ENCODE results near the gene KCNS3. TPM values are rescaled to one million over a fixed set of nuclear protein-coding genes. Genes with fewer than 3 reads are reported as not detected.

KCNS3 gene
- total RNA-seq, 1 donor from 2014 or later, result 4.5 TPM

DNA sequence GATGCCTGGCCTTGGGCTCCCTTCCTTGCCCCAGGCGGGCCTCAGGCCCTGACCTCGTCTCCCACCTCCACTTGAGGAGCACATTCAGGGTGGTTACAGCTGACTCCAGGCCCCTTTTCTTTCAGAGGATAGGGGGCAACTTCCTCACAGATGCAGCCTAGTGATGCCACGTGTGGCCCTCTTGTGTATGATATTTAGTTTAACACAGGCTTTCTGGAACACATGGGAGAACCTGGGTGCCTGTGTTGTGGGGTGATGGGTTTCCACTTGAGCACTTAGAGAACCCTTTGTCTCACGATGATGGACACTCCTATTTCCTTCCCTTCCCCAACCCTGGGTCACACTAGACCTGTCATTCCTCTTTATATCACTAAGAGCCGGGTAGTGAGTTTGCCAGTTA, 6.8 kb upstream of the KCNS3 start:
- intact Hi-C loops (cut with DNase I), result no loop called here

DNA sequence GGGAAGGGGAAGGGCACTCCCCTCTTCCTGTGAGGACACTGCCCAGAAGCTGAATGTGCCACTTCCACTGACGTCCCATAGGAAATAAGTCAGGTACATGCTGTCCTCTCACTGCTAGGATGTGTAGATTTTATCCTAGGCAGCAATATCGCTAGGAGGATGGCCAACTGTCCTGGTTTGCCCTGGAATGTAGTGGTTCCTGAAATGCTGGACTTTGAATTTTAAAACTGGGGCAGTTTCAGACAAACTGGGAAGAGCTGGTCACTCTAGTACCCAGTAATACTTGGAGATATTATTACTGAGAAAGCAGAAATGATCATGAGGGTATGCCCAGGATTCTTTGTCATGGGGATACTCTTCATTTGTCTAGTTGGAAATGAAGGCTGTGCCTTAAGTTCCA, 5.4 kb upstream of the KCNS3 start:
- no peak for DNase-seq (ENCODE audit: missing footprints)
- intact Hi-C loops (cut with DNase I), result no loop called here
- ATAC-seq, result no peak

More for the DNA sequence above, 6.8 kb upstream of the KCNS3 start:
- ATAC-seq, result no peak
- DNase-seq (ENCODE audit: missing footprints), result no peak

DNA sequence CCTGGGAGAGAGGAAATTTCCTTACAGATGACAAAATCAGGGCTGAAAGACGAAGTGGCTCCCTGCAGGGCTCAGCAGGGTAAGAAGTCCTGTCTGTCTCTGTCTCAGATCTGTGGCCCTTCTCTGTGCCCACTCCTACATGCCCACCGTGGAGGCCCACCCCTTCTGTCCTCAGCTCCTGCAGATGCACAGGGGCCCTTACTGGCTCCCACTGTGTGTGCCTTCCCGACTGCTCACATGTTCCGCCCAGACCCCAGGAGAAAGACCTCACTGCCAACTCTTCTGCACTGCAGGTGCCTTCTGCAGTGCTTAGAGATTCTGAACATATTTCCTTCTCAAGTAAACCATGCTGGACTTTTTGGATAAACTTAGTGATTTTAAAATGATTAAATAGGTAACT, 1.9 kb upstream of the KCNS3 start:
- intact Hi-C loops (cut with DNase I), result no loop called here
- DNase-seq (ENCODE audit: missing footprints), result no peak
- no peak for ATAC-seq

DNA sequence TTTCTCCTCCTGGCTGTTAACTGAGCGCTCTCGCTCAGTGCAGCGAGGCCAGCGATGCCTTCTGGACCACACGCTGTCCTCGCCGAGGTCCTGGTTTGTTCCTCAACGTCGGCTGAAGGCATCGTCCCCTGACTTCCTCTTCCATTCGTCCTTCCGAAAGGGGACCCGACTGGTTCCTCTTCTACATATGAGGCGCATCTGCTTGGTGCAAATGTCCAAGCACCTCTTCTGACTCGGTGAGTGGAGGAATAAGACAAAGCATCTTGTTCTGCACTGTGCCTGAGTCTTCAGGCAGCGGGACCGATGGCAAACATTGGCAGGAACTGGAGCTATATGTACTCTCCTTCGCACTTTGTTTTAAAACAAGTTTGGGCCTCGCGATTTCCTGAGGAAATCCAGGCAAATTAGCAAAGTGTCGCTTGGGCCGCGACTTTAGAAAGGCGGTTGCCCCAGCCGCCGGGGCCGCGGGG, 621 bp upstream of the KCNS3 start:
- intact Hi-C loops (cut with DNase I), result no loop called here
- no peak for ATAC-seq
- no peak for DNase-seq (ENCODE audit: missing footprints)

GRCh38 chr2:17879137-17879912, 858 bp downstream of the KCNS3 start:
- intact Hi-C loops (cut with DNase I), result no loop called here
- ATAC-seq, result peak; percentile 80

DNA sequence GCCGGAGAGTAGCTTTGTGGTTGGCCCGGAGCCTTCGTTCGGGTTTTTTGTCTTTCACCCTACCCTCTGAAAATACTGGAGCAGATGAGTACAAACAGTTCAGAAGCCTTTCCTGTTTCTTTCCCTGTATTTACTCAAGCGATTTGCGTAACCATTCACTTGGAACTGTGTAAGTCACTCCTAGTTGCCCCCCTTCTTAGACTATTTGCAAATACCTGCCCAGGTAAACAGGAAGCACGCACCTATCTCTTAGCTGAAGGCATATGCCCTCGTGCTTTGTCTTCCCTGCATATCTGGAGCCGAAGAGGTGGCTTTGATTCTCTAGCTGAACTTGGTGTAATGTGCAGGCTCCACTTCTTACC, 1.4 kb downstream of the KCNS3 start:
- DNase-seq (ENCODE audit: missing footprints) (no peak), ATAC-seq (no peak)
- intact Hi-C loops (cut with DNase I), result no loop called here

More at GRCh38 chr2:17879137-17879912, 858 bp downstream of the KCNS3 start:
- peak; percentile 75 for DNase-seq (ENCODE audit: missing footprints)

GRCh38 chr2:17892770-17893534, 14.5 kb downstream of the KCNS3 start:
- intact Hi-C loops (cut with DNase I), result no loop called here
- DNase-seq (ENCODE audit: missing footprints), result no peak
- no peak for ATAC-seq

- ATAC-seq (no peak), DNase-seq (ENCODE audit: missing footprints) (no peak)
- intact Hi-C loops (cut with DNase I), result no loop called here
These were observed 15.5 kb downstream of the KCNS3 start for GRCh38 chr2:17894005-17894404.

GRCh38 chr2:17894556-17894955, 16.1 kb downstream of the KCNS3 start:
- ATAC-seq, result no peak
- intact Hi-C loops (cut with DNase I), result no loop called here
- no peak for DNase-seq (ENCODE audit: missing footprints)

GRCh38 chr2:17899871-17900270, 21.4 kb downstream of the KCNS3 start:
- DNase-seq (ENCODE audit: missing footprints) (no peak), ATAC-seq (no peak)
- intact Hi-C loops (cut with DNase I), result no loop called here

GRCh38 chr2:17901246-17901645, 22.8 kb downstream of the KCNS3 start:
- no peak for ATAC-seq
- no peak for DNase-seq (ENCODE audit: missing footprints)
- intact Hi-C loops (cut with DNase I), result no loop called here

DNA sequence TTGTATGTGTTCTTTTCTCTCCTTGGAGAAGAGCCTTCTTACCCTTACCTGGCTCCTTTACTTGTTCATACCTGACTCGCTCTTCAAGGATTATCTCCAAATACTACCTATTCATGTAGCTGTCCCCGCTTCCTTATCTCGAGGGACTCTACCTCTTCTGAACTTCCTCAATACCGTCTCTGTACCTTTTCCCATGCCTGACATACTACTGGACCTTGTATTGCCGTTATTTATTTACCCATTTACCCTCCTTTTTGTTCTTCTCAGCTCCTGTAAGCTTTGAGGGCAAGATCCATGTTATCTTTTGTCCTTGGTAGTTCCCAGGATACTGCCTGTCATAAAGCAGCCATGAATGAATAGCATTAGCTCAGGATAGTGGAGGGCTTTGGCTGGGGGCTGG, 32.5 kb downstream of the KCNS3 start:
- DNase-seq (ENCODE audit: missing footprints), result no peak
- intact Hi-C loops (cut with DNase I), result no loop called here
- ATAC-seq, result no peak

GRCh38 chr2:17911491-17912260, 33.2 kb downstream of the KCNS3 start:
- ATAC-seq (no peak), DNase-seq (ENCODE audit: missing footprints) (no peak)
- intact Hi-C loops (cut with DNase I), result no loop called here

- no peak for ATAC-seq
- intact Hi-C loops (cut with DNase I), result no loop called here
These were observed 33.8 kb downstream of the KCNS3 start for GRCh38 chr2:17912266-17912691.

GRCh38 chr2:17915099-17915498, 36.6 kb downstream of the KCNS3 start:
- DNase-seq (ENCODE audit: missing footprints) (no peak), ATAC-seq (no peak)
- intact Hi-C loops (cut with DNase I), result no loop called here

More at GRCh38 chr2:17912266-17912691, 33.8 kb downstream of the KCNS3 start:
- no peak for DNase-seq (ENCODE audit: missing footprints)

DNA sequence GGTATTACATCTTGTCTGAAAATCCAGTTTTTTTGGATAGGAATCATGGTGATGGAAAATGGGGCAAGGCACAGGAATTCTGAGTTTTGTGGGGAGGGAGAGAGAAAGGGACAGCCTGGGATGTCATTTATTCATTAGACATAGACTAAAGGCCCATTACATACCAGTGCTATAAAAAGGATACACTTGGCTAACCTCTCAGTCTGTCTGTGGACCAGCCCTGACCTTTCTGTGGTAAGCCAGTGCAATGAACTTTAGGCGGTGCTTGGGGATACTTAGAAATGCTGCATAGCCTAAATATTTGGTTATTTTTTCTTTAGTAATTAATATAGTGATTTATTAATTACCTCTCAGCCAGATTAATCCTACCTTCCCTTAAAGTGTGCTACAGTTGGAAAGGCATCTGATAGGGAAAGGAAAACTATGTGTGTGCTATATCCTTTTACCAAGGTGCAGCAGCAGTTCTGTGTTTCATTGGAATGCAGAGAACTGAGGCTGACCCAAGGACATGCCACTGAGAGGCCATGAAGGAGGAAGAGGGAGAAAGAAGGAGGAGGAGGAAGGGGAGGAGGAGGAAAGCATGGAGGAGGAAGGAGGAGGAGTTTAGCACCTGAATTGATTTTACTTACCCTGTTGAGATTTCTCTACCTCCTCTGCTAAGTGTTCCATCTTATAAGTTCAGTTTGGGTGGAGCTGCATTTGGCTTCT, 37.5 kb downstream of the KCNS3 start:
- ATAC-seq, result no peak
- intact Hi-C loops (cut with DNase I), result no loop called here
- DNase-seq (ENCODE audit: missing footprints), result no peak

DNA sequence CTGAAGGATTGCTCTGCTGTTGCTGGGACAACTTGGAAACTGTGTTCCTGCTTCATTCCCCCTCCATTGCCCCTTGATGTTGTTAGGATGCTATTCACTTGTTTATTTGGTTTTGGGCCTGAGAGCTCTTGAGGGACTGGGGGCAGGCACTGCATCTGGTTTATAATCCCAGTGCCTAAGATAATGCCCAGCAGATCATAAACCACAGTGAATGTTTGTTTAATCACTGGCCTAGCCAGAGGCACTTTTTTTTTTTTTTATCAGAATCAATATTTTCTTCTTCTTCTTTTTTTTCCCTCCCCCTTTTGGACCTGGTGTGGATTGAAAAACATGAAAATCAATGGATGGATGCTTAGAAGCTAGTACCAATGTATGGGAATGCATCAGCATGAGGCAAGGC, 38.1 kb downstream of the KCNS3 start:
- ATAC-seq (no peak), DNase-seq (ENCODE audit: missing footprints) (no peak)
- intact Hi-C loops (cut with DNase I), result no loop called here

DNA sequence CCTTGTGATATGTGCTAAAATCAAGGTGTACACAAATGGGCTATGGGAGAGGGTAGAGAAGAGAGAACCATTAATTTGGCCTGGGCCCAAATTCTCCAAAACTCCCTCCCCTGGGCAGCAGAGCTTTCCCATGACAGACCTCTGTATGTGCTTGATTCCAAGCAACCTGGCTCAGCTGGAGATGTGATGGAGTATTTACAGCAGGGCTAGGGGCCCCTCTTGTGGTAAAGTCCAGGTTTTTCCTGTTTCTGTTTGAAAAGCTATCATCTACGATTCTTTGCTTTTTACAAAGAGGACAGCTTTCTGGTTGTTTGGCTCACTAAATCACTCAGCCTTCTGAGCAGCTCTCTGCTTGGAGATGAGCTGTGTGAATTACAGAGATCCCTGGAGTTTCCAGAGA, 40.3 kb downstream of the KCNS3 start:
- DNase-seq (ENCODE audit: missing footprints) (no peak), ATAC-seq (no peak)
- intact Hi-C loops (cut with DNase I), result no loop called here

DNA sequence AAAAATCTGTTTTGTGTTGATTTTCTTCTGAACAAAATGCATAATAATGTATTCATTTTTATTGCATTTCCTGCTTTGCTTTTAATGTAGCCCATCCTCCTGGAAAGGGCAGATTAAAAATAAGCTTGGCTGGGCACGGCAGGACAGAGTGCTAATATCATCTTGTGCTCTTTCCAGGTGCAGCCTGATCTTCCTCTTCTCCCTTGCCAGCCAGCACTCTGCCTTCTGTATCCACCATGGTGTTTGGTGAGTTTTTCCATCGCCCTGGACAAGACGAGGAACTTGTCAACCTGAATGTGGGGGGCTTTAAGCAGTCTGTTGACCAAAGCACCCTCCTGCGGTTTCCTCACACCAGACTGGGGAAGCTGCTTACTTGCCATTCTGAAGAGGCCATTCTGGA, 52.3 kb downstream of the KCNS3 start:
- intact Hi-C loops (cut with DNase I), result no loop called here
- ATAC-seq, result no peak

More for the DNA sequence above, 52.3 kb downstream of the KCNS3 start:
- DNase-seq (ENCODE audit: missing footprints), result no peak
